Duodenal mucosa (tissue), 2 donors: Measurements from ENCODE around the gene SLC27A3.
A peak's percentile ranks its signal among the peaks of the same experiment; 100 is the strongest.
"Not testable (repeated sequence)": the region's sequence is repeated elsewhere in the genome, so short reads cannot be mapped to it uniquely, and the experiment has no call there.

ENCODE experiments used
- H3K27ac ChIP-seq: one replicate; pipeline ENCODE4 v1.7.0; 2013; ENCODE audit warnings: low read depth, low read length
- H3K27me3 ChIP-seq, 2 donors: one replicate each; pipeline ENCODE4 v1.7.0; 2013; ENCODE audit warnings: low read length in 2 of 2, control low read depth in 1 of 2; ENCODE audit not compliant: insufficient read depth in 2 of 2, control insufficient read depth in 1 of 2
- H3K36me3 ChIP-seq, 2 donors: one replicate each; pipeline ENCODE4 v1.7.0; 2013; ENCODE audit warnings: low read length in 2 of 2, control low read depth in 1 of 2; ENCODE audit not compliant: insufficient read depth in 2 of 2, control insufficient read depth in 1 of 2
- H3K4me1 ChIP-seq, 2 donors: one replicate each; pipeline ENCODE4 v1.7.0; 2013; ENCODE audit warnings: low read length in 2 of 2, control low read depth in 1 of 2; ENCODE audit not compliant: insufficient read depth in 2 of 2, control insufficient read depth in 1 of 2
- H3K4me3 ChIP-seq, 2 donors: one replicate each; pipeline ENCODE4 v1.7.0; 2013; ENCODE audit warnings: low read length in 2 of 2, low read depth in 1 of 2
- H3K9ac ChIP-seq, 2 donors: one replicate each; pipeline ENCODE4 v1.7.0; 2013; ENCODE audit warnings: low read length in 2 of 2, low read depth in 1 of 2
- H3K9me3 ChIP-seq, 2 donors: one replicate each; pipeline ENCODE4 v1.7.0; 2013; ENCODE audit warnings: low read length in 2 of 2, control low read depth in 1 of 2; ENCODE audit not compliant: control insufficient read depth in 1 of 2

SLC27A3 gene

GRCh38 chr1:153778824-153779519, 3.8 kb downstream of the SLC27A3 start:
- H3K9me3 ChIP-seq, result no peaks in the 10 kb centered on the region
- no peak overlapping the region for H3K27ac ChIP-seq
- H3K9ac ChIP-seq, result no peak overlapping the region
- H3K27me3 ChIP-seq, result no peaks in the 10 kb centered on the region
- H3K36me3 ChIP-seq, result no peaks in the 10 kb centered on the region
- peaks cover 34 to 48% of the 10 kb centered on the region in 2 donors for H3K4me1 ChIP-seq
- H3K4me3 ChIP-seq, result no peak overlapping the region

GRCh38 chr1:153779781-153780541, 4.8 kb downstream of the SLC27A3 start:
- Histone ChIP-seq H3K27me3 (no peaks in the 10 kb centered on the region), H3K4me1 (peaks cover 28 to 39% of the 10 kb centered on the region in 2 donors), H3K36me3 (no peaks in the 10 kb centered on the region), H3K27ac (no peak overlapping the region), H3K9ac (no peak overlapping the region), H3K4me3 (no peak overlapping the region), H3K9me3 (no peaks in the 10 kb centered on the region)

- no peak overlapping the region for H3K4me3 ChIP-seq
- H3K27ac ChIP-seq, result no peak overlapping the region
- H3K9me3 ChIP-seq, result no peaks in the 10 kb centered on the region
- H3K27me3 ChIP-seq, result no peaks in the 10 kb centered on the region
- peaks cover 27 to 38% of the 10 kb centered on the region in 2 donors for H3K4me1 ChIP-seq
- H3K9ac ChIP-seq, result no peak overlapping the region
- H3K36me3 ChIP-seq, result no peaks in the 10 kb centered on the region
These were observed 5.3 kb downstream of the SLC27A3 start for GRCh38 chr1:153780551-153780950.

- H3K36me3 ChIP-seq, H3K27me3 ChIP-seq, H3K9me3 ChIP-seq, H3K27ac ChIP-seq: not testable (repeated sequence)
- Histone ChIP-seq H3K4me1 (peaks cover 15 to 26% of the 10 kb centered on the region in 2 donors), H3K4me3 (peak overlapping the region; percentile 78 to 83), H3K9ac (peak overlapping the region; percentile 83 to 90)
These were observed 7.4 kb downstream of the SLC27A3 start for GRCh38 chr1:153782648-153783047.

GRCh38 chr1:153783233-153784190, 8.3 kb downstream of the SLC27A3 start:
- Histone ChIP-seq H3K36me3 (no peaks in the 10 kb centered on the region), H3K27me3 (no peaks in the 10 kb centered on the region)

GRCh38 chr1:153786038-153786790, 11.0 kb downstream of the SLC27A3 start:
- Histone ChIP-seq H3K27ac (no peak overlapping the region), H3K36me3 (no peaks in the 10 kb centered on the region), H3K9me3 (no peaks in the 10 kb centered on the region), H3K27me3 (no peaks in the 10 kb centered on the region), H3K4me1 (peaks cover 17 to 22% of the 10 kb centered on the region in 2 donors), H3K4me3 (no peak overlapping the region), H3K9ac (no peak overlapping the region)

More at GRCh38 chr1:153783233-153784190, 8.3 kb downstream of the SLC27A3 start:
- H3K9ac ChIP-seq, result peak overlapping the region; percentile 83 to 90
- H3K27ac ChIP-seq, result peak overlapping the region; percentile 95
- peaks cover 15 to 26% of the 10 kb centered on the region in 2 donors for H3K4me1 ChIP-seq
- H3K4me3 ChIP-seq, result peak overlapping the region; percentile 78 to 83
- no peaks in the 10 kb centered on the region for H3K9me3 ChIP-seq

- Histone ChIP-seq H3K9ac (peak overlapping the region; percentile 4 to 55), H3K27ac (peak overlapping the region; percentile 83)
These were observed 14.3 kb downstream of the SLC27A3 start for GRCh38 chr1:153789478-153790034.

GRCh38 chr1:153790313-153790965, 15.2 kb downstream of the SLC27A3 start:
- H3K27ac ChIP-seq, result peak overlapping the region; percentile 83
- H3K9me3 ChIP-seq, result no peaks in the 10 kb centered on the region
- no peaks in the 10 kb centered on the region for H3K27me3 ChIP-seq
- H3K36me3 ChIP-seq, result no peaks in the 10 kb centered on the region
- H3K4me1 ChIP-seq, result peaks cover 15 to 20% of the 10 kb centered on the region in 2 donors
- H3K4me3 ChIP-seq, result peak overlapping the region; percentile 35 to 45
- H3K9ac ChIP-seq, result peak overlapping the region; percentile 4 to 55

More at GRCh38 chr1:153789478-153790034, 14.3 kb downstream of the SLC27A3 start:
- Histone ChIP-seq H3K4me1 (peaks cover 15 to 20% of the 10 kb centered on the region in 2 donors), H3K9me3 (no peaks in the 10 kb centered on the region), H3K36me3 (no peaks in the 10 kb centered on the region), H3K4me3 (peak overlapping the region; percentile 41 to 45), H3K27me3 (no peaks in the 10 kb centered on the region)
